ENCODE data around the gene DYRK3. TPM values are rescaled to one million over a fixed set of nuclear protein-coding genes. Genes with fewer than 3 reads are reported as not detected.

Gene DYRK3
- total RNA-seq, 1 donor: 27.7 TPM

DNA sequence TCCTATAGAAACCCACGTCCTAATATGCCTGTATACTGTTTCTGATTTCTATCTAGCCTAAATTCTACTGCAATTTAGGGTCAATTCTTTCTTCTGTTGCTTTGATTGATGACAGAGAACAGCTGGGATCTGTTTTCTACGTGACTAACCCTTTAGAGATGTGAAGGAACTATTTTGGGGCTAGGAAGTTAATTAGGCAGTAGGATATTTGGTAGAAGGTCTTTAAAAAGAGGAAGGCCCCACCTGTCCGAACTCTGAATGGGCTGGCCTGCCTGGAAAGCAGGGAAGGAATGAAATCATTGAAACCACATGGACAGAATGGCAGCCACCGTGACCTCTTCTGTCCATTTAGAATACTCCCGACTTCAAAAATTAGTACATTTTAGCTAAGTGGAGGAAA is 44.1 kb upstream of the DYRK3 start:
- no peak overlapping the region for H3K4me3 ChIP-seq (ENCODE audit: low read depth, low read length)
- TF ChIP-seq, protein P1, sequence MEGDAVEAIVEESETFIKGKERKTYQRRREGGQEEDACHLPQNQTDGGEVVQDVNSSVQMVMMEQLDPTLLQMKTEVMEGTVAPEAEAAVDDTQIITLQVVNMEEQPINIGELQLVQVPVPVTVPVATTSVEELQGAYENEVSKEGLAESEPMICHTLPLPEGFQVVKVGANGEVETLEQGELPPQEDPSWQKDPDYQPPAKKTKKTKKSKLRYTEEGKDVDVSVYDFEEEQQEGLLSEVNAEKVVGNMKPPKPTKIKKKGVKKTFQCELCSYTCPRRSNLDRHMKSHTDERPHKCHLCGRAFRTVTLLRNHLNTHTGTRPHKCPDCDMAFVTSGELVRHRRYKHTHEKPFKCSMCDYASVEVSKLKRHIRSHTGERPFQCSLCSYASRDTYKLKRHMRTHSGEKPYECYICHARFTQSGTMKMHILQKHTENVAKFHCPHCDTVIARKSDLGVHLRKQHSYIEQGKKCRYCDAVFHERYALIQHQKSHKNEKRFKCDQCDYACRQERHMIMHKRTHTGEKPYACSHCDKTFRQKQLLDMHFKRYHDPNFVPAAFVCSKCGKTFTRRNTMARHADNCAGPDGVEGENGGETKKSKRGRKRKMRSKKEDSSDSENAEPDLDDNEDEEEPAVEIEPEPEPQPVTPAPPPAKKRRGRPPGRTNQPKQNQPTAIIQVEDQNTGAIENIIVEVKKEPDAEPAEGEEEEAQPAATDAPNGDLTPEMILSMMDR (IDR thresholded peaks at IDR 0.05; ENCODE audit: insufficient read depth, low read length): no peak
- peak; percentile 16 for DNase-seq (ENCODE audit: low read depth)

GRCh38 chr1:206591696-206592095 is 43.6 kb upstream of the DYRK3 start:
- TF ChIP-seq, protein P1 (IDR thresholded peaks at IDR 0.05; ENCODE audit: insufficient read depth, low read length): no peak
- DNase-seq (ENCODE audit: low read depth): no peak
- no peak overlapping the region for H3K4me3 ChIP-seq (ENCODE audit: low read depth, low read length)

DNA sequence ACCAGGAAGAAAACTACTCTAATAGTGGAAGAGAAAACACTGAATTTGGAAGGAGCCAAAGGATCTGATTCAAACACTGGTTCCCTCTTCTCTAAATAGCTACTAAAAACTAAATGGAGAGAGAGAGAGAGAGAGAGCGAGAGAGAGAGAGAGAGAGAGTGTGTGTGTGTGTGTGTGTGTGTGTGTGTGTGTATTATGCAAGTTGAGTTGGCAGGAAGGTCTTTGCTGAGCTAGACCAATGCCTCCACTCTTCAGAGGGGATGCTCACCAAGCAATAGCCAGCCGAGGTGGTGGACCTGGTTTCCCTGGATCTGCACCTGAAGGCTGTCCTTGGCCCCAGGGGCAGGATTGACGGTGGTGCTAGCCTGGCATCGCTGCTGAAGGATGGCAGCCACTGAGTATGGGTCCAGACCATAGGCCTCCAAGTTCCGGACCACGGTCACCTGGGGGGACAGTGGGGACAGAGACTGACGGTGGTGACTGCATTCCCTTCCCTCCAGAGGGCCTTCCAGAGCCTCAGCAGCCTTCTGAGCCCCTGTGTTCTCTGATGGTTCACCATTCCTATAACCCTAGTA is 41.9 kb upstream of the DYRK3 start:
- TF ChIP-seq, protein P1 (IDR thresholded peaks at IDR 0.05; ENCODE audit: insufficient read depth, low read length): no peak
- no peak for DNase-seq (ENCODE audit: low read depth)
- no peak overlapping the region for H3K4me3 ChIP-seq (ENCODE audit: low read depth, low read length)

GRCh38 chr1:206595581-206596318 is 39.6 kb upstream of the DYRK3 start:
- no peak for DNase-seq (ENCODE audit: low read depth)
- no peak overlapping the region for H3K4me3 ChIP-seq (ENCODE audit: low read depth, low read length)
- TF ChIP-seq, protein P1 (IDR thresholded peaks at IDR 0.05; ENCODE audit: insufficient read depth, low read length): no peak

- no peak overlapping the region for H3K4me3 ChIP-seq (ENCODE audit: low read depth, low read length)
- TF ChIP-seq, protein P1 (IDR thresholded peaks at IDR 0.05; ENCODE audit: insufficient read depth, low read length): no peak
- no peak for DNase-seq (ENCODE audit: low read depth)
These were observed 39.0 kb upstream of the DYRK3 start for GRCh38 chr1:206596319-206596666.

GRCh38 chr1:206600527-206600926 is 34.8 kb upstream of the DYRK3 start:
- no peak overlapping the region for H3K4me3 ChIP-seq (ENCODE audit: low read depth, low read length)
- DNase-seq (ENCODE audit: low read depth): no peak
- TF ChIP-seq, protein P1 (IDR thresholded peaks at IDR 0.05; ENCODE audit: insufficient read depth, low read length): no peak
